Stomach (tissue), 4 donors: ENCODE results near the gene ADSS2.

Experiments used
- EP300 ChIP-seq: sonication (generic); formaldehyde crosslinking; IDR thresholded peaks from one replicate; pipeline ENCODE4 v1.6.1; 2017; ENCODE audit warnings: antibody characterized with exemption
- POLR2A ChIP-seq, 4 donors: fragments of 450-650 bp; IDR thresholded peaks; one replicate each; pipeline ENCODE4 v1.6.1; 2016; ENCODE audit warnings: antibody characterized with exemption in 4 of 4, control low read depth in 2 of 4, mild to moderate bottlenecking in 1 of 4, moderate library complexity in 1 of 4
- POLR2AphosphoS5 ChIP-seq, 3 donors: sonication (generic); formaldehyde crosslinking; IDR thresholded peaks; one replicate each; pipeline ENCODE4 v1.6.1; 2016; ENCODE audit warnings: antibody characterized with exemption in 3 of 3
- TF ChIP-seq, protein P1 (sequence below), 7 experiments: fragments of 450-650 bp in 4 of 7; fragments of 200-600 bp in 3 of 7; sonication (generic) in 3 of 7; IDR thresholded peaks; one replicate each; pipeline ENCODE4 v1.5.1; 2016 to 2019; ENCODE audit warnings: antibody characterized with exemption in 7 of 7, control low read depth in 2 of 7, mild to moderate bottlenecking in 1 of 7

DNA sequence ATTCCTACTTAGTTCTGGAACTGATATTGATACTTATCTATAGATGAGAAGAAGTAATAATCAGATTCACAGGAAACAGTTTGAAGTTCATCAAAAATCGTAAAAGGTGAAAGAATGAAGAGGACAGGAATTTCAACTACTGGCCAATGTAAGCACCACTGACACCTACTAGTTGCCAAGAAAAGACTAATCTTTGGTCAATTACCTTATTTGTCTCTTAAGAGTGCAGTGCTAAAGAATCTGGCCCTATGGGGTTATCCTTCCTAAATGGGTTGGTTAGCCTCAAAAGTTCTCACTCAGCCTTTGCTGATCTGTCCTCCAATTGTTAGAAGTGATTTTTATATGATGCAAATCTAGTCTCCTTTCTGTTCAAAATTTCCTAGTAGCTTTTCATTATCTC lies 29.5 kb downstream of the ADSS2 start:
- TF ChIP-seq, protein P1, sequence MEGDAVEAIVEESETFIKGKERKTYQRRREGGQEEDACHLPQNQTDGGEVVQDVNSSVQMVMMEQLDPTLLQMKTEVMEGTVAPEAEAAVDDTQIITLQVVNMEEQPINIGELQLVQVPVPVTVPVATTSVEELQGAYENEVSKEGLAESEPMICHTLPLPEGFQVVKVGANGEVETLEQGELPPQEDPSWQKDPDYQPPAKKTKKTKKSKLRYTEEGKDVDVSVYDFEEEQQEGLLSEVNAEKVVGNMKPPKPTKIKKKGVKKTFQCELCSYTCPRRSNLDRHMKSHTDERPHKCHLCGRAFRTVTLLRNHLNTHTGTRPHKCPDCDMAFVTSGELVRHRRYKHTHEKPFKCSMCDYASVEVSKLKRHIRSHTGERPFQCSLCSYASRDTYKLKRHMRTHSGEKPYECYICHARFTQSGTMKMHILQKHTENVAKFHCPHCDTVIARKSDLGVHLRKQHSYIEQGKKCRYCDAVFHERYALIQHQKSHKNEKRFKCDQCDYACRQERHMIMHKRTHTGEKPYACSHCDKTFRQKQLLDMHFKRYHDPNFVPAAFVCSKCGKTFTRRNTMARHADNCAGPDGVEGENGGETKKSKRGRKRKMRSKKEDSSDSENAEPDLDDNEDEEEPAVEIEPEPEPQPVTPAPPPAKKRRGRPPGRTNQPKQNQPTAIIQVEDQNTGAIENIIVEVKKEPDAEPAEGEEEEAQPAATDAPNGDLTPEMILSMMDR (IDR thresholded peaks at IDR 0.05), result no peak
- TF ChIP-seq POLR2A (IDR thresholded peaks at IDR 0.05) (no peak), EP300 (no peak), POLR2AphosphoS5 (IDR thresholded peaks at IDR 0.05) (no peak)
